Hepatic stellate cell (primary cell): ENCODE results near the gene TMCC1.
A peak's percentile ranks its signal among the peaks of the same experiment; 100 is the strongest.
"Not testable (repeated sequence)": the region's sequence is repeated elsewhere in the genome, so short reads cannot be mapped to it uniquely, and the experiment has no call there.

ENCODE experiments used
- DNase-seq: peaks from one replicate; pipeline ENCODE4 v3.0.0; 2011; ENCODE audit warnings: low spot score

The TMCC1 gene

GRCh38 chr3:129622933-129623332, 270.6 kb downstream of the TMCC1 start:
- DNase-seq: peak; percentile 4

GRCh38 chr3:129622226-129622874, 271.2 kb downstream of the TMCC1 start:
- peak; percentile 5 for DNase-seq

- DNase-seq: peak; percentile 20
Observed at GRCh38 chr3:129621626-129622225, 271.8 kb downstream of the TMCC1 start.

- no peak for DNase-seq
Observed at GRCh38 chr3:129620828-129621559, 272.5 kb downstream of the TMCC1 start.

- DNase-seq: peak; percentile 3
Observed at GRCh38 chr3:129619726-129620162, 273.8 kb downstream of the TMCC1 start.

GRCh38 chr3:129618901-129619671, 274.4 kb downstream of the TMCC1 start:
- peak; percentile 20 for DNase-seq

GRCh38 chr3:129618186-129618820, 275.2 kb downstream of the TMCC1 start:
- DNase-seq: no peak

- DNase-seq: peak; percentile 3
Observed at GRCh38 chr3:129617381-129618185, 275.9 kb downstream of the TMCC1 start.

GRCh38 chr3:129616713-129617112, 276.8 kb downstream of the TMCC1 start:
- DNase-seq: peak; percentile 78

- peak; percentile 9 for DNase-seq
Observed at GRCh38 chr3:129616291-129616690, 277.2 kb downstream of the TMCC1 start.

- peak; percentile 3 for DNase-seq
Observed at GRCh38 chr3:129615751-129616281, 277.7 kb downstream of the TMCC1 start.

- DNase-seq: no peak
Observed at GRCh38 chr3:129614927-129615363, 278.6 kb downstream of the TMCC1 start.

- no peak for DNase-seq
Observed at GRCh38 chr3:129614435-129614834, 279.1 kb downstream of the TMCC1 start.

GRCh38 chr3:129613367-129613740, 280.2 kb downstream of the TMCC1 start:
- no peak for DNase-seq

GRCh38 chr3:129612534-129613366, 280.8 kb downstream of the TMCC1 start:
- peak; percentile 82 for DNase-seq

GRCh38 chr3:129611812-129612533, 281.5 kb downstream of the TMCC1 start:
- DNase-seq: peak; percentile 82

- DNase-seq: no peak
Observed at GRCh38 chr3:129611446-129611800, 282.1 kb downstream of the TMCC1 start.

GRCh38 chr3:129610794-129611445, 282.6 kb downstream of the TMCC1 start:
- DNase-seq: not testable (repeated sequence)

GRCh38 chr3:129610276-129610675, 283.2 kb downstream of the TMCC1 start:
- no peak for DNase-seq
